ENCODE measurements around the gene MRPL36. TPM values are rescaled to one million over a fixed set of nuclear protein-coding genes. Genes with fewer than 3 reads are reported as not detected.

MRPL36 gene
- polyA plus RNA-seq, 1 donor (not counting 4 experiments of a cell fraction or from before 2014, with no cell fraction given), result 121 TPM

DNA sequence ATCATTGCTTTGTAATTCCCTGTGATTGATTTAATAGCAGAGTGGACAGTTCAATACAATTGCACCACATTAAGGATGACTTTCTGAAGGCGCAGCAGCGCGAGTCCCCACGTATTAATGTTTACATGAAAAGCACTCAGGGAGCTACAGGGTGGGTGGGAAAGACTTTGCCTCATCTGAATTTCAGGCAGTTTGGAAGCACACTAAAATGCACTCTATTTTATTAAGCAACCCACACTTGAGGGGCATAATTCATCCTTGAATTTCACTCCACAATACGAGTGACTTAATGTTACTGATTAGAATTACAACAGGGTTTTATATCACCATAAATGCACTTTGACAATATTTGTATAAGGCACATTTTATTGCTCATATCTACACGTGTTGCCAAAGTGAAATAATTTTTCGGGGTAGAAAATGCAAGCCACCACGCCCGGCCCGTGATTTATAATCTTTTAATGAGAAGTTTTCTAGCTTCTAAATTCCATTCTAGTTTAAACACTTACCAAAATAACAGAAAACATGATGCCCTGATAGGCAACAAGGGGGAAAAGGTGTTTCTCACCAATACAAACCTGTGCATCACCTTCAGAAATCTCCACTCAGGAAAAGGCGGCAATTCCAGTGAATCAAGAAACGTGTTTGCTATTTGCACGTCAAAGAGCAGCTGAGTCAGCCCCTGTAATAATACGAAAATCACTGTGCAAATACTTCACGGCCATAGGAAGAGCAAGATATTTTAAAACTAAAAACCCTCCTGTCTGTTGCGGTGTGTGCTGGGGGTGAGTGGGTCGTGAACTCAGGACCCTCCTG lies 42.6 kb upstream of the MRPL36 start:
- no peak for FAIRE-seq
- Histone ChIP-seq H3K79me2 (ENCODE audit: control insufficient read depth, insufficient read depth, low read length) (no peaks in the 10 kb centered on the region), H3K9ac (ENCODE audit: control insufficient read depth, extremely low read depth, insufficient read depth, low read length) (no peak overlapping the region), H3K4me3 (ENCODE audit: control insufficient read depth in 2 of 3, extremely low read depth in 1 of 3, insufficient read depth in 2 of 3, low read depth in 1 of 3, low read length in 3 of 3) (no peak overlapping the region), H3K4me1 (ENCODE audit: control insufficient read depth, extremely low read depth, insufficient read depth, low read length) (no peaks in the 10 kb centered on the region), H3K4me2 (ENCODE audit: control insufficient read depth, extremely low read depth, insufficient read depth, low read depth, low read length) (no peak overlapping the region), H4K20me1 (ENCODE audit: control insufficient read depth, extremely low read depth, insufficient read depth, low read length) (no peaks in the 10 kb centered on the region), H3K9me3 (ENCODE audit: control insufficient read depth, low read depth, low read length) (no peaks in the 10 kb centered on the region), H3K9me1 (ENCODE audit: control insufficient read depth, extremely low read depth, insufficient read depth, low read length) (no peaks in the 10 kb centered on the region), H2AFZ (ENCODE audit: control insufficient read depth, low read length) (no peak overlapping the region), H3K27ac (ENCODE audit: control insufficient read depth, insufficient read depth, low read length) (no peak overlapping the region), H3K27me3 (ENCODE audit: control insufficient read depth, extremely low read depth, insufficient read depth, low read length) (peaks cover 2% of the 10 kb centered on the region), H3K36me3 (ENCODE audit: control insufficient read depth in 2 of 2, extremely low read depth in 1 of 2, insufficient read depth in 2 of 2, low read length in 2 of 2) (no peaks in the 10 kb centered on the region)
- TF ChIP-seq, protein P1, sequence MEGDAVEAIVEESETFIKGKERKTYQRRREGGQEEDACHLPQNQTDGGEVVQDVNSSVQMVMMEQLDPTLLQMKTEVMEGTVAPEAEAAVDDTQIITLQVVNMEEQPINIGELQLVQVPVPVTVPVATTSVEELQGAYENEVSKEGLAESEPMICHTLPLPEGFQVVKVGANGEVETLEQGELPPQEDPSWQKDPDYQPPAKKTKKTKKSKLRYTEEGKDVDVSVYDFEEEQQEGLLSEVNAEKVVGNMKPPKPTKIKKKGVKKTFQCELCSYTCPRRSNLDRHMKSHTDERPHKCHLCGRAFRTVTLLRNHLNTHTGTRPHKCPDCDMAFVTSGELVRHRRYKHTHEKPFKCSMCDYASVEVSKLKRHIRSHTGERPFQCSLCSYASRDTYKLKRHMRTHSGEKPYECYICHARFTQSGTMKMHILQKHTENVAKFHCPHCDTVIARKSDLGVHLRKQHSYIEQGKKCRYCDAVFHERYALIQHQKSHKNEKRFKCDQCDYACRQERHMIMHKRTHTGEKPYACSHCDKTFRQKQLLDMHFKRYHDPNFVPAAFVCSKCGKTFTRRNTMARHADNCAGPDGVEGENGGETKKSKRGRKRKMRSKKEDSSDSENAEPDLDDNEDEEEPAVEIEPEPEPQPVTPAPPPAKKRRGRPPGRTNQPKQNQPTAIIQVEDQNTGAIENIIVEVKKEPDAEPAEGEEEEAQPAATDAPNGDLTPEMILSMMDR (optimal IDR thresholded peaks at IDR 0.05 in 1 of 3, IDR thresholded peaks at IDR 0.05 in 1 of 3, conservative IDR thresholded peaks at IDR 0.05 in 1 of 3; ENCODE audit: extremely low read depth in 1 of 3, insufficient read depth in 2 of 3, low read length in 3 of 3), result no peak
- dilution Hi-C loops (cut with MboI; ENCODE audit: extremely low pct_ligation_motif_present, low sequenced_read_pairs), result no loop called here
- DNase-seq (ENCODE audit: low read depth, low spot score), result no peak

GRCh38 chr5:1840741-1841521 lies 41.3 kb upstream of the MRPL36 start:
- Histone ChIP-seq H3K4me3 (ENCODE audit: control insufficient read depth in 2 of 3, extremely low read depth in 1 of 3, insufficient read depth in 2 of 3, low read depth in 1 of 3, low read length in 3 of 3) (no peak overlapping the region), H3K27ac (ENCODE audit: control insufficient read depth, insufficient read depth, low read length) (no peak overlapping the region), H2AFZ (ENCODE audit: control insufficient read depth, low read length) (no peak overlapping the region), H4K20me1 (ENCODE audit: control insufficient read depth, extremely low read depth, insufficient read depth, low read length) (no peaks in the 10 kb centered on the region), H3K9me1 (ENCODE audit: control insufficient read depth, extremely low read depth, insufficient read depth, low read length) (no peaks in the 10 kb centered on the region), H3K9me3 (ENCODE audit: control insufficient read depth, low read depth, low read length) (no peaks in the 10 kb centered on the region), H3K36me3 (ENCODE audit: control insufficient read depth in 2 of 2, extremely low read depth in 1 of 2, insufficient read depth in 2 of 2, low read length in 2 of 2) (no peaks in the 10 kb centered on the region), H3K4me1 (ENCODE audit: control insufficient read depth, extremely low read depth, insufficient read depth, low read length) (no peaks in the 10 kb centered on the region), H3K27me3 (ENCODE audit: control insufficient read depth, extremely low read depth, insufficient read depth, low read length) (peaks cover 2% of the 10 kb centered on the region), H3K79me2 (ENCODE audit: control insufficient read depth, insufficient read depth, low read length) (no peaks in the 10 kb centered on the region), H3K4me2 (ENCODE audit: control insufficient read depth, extremely low read depth, insufficient read depth, low read depth, low read length) (no peak overlapping the region), H3K9ac (ENCODE audit: control insufficient read depth, extremely low read depth, insufficient read depth, low read length) (no peak overlapping the region)
- FAIRE-seq (no peak), DNase-seq (ENCODE audit: low read depth, low spot score) (no peak)
- dilution Hi-C loops (cut with MboI; ENCODE audit: extremely low pct_ligation_motif_present, low sequenced_read_pairs), result no loop called here
- TF ChIP-seq EZH2 (IDR thresholded peaks at IDR 0.05; ENCODE audit: low read length), result no peak
- TF ChIP-seq, protein P1 (optimal IDR thresholded peaks at IDR 0.05 in 1 of 3, IDR thresholded peaks at IDR 0.05 in 1 of 3, conservative IDR thresholded peaks at IDR 0.05 in 1 of 3; ENCODE audit: extremely low read depth in 1 of 3, insufficient read depth in 2 of 3, low read length in 3 of 3), result no peak

Measured in keratinocyte (primary cell).